IMR-90 (cell line): ENCODE measurements around the gene SYT6. TPM values are rescaled to one million over a fixed set of nuclear protein-coding genes. Genes with fewer than 3 reads are reported as not detected.

Experiments used
- ATAC-seq: fragments of 200-7000 bp; cut with Tn5 transposase; 2 replicates; pipeline ENCODE4 v1.9.1; 2020; ENCODE audit warnings: low read depth, mild to moderate bottlenecking, moderate library complexity
- BruUV-seq: library from RNA; stranded (reverse); fragments of 400-500 nt; replicated peaks from 2 replicates; lab custom pipeline; 2021; lab: Mats Ljungman, UMichigan
- CTCF ChIA-PET: fragments of 300-600 bp; formaldehyde crosslinking; extraction: SDS; loops from one replicate; lab custom pipeline; 2021; ENCODE audit warnings: antibody characterized with exemption; lab: Yijun Ruan, JAX
- POLR2A ChIA-PET: fragments of 300-600 bp; sonication (Branson Sonifier 250); formaldehyde crosslinking; loops from one replicate; lab custom pipeline; 2022; ENCODE audit warnings: antibody characterized with exemption; ENCODE audit not compliant: unreplicated experiment; lab: Charles Lee
- DNase-seq: peaks from one replicate; pipeline ENCODE4 v3.0.0; 2013
- H2AFZ ChIP-seq: replicated peaks from 2 replicates; pipeline ENCODE3; 2013; ENCODE audit warnings: low read length, mild to moderate bottlenecking; ENCODE audit not compliant: poor library complexity
- H2AK5ac ChIP-seq: 2 replicates; pipeline ENCODE4 v1.6.1; 2013; ENCODE audit warnings: low read depth, low read length, inconsistent platforms
- H2AK9ac ChIP-seq: replicated peaks from 2 replicates; pipeline ENCODE3; 2013; ENCODE audit warnings: mild to moderate bottlenecking, low read depth, low read length, moderate library complexity; ENCODE audit not compliant: poor library complexity
- H2BK120ac ChIP-seq: 2 replicates; pipeline ENCODE4 v1.6.1; 2013; ENCODE audit warnings: low read depth, low read length, inconsistent platforms
- H2BK15ac ChIP-seq: 3 replicates; pipeline ENCODE4 v1.6.1; 2013; ENCODE audit warnings: low read depth, low read length, inconsistent platforms
- H2BK20ac ChIP-seq: 2 replicates; pipeline ENCODE4 v1.6.1; 2013; ENCODE audit warnings: low read depth, mild to moderate bottlenecking, inconsistent platforms, low read length, moderate library complexity
- H2BK5ac ChIP-seq: 2 replicates; pipeline ENCODE4 v1.6.1; 2013; ENCODE audit warnings: mild to moderate bottlenecking, low read depth, low read length, inconsistent platforms; ENCODE audit not compliant: poor library complexity, severe bottlenecking
- H3K14ac ChIP-seq: replicated peaks from 2 replicates; pipeline ENCODE4 v1.6.1; 2013; ENCODE audit warnings: low read depth, low read length, inconsistent platforms
- H3K18ac ChIP-seq: 2 replicates; pipeline ENCODE4 v1.6.1; 2013; ENCODE audit warnings: low read depth, low read length, control low read depth
- H3K23ac ChIP-seq: 2 replicates; pipeline ENCODE4 v1.6.1; 2013; ENCODE audit warnings: low read depth, low read length, inconsistent platforms
- H3K27ac ChIP-seq: 2 replicates; pipeline ENCODE4 v1.5.1; 2013; ENCODE audit warnings: mild to moderate bottlenecking, control low read depth, low read length; ENCODE audit not compliant: insufficient read depth
- H3K27me3 ChIP-seq: 2 replicates; pipeline ENCODE4 v1.6.1; 2013; ENCODE audit warnings: low read length; ENCODE audit not compliant: control insufficient read depth, insufficient read depth
- H3K36me3 ChIP-seq: 2 replicates; pipeline ENCODE4 v1.6.1; 2013; ENCODE audit warnings: low read length, mixed read lengths; ENCODE audit not compliant: control insufficient read depth, insufficient read depth
- H3K4ac ChIP-seq: 2 replicates; pipeline ENCODE4 v1.6.1; 2013; ENCODE audit warnings: low read depth, low read length, inconsistent platforms
- H3K4me1 ChIP-seq: 2 replicates; pipeline ENCODE4 v1.6.1; 2013; ENCODE audit warnings: low read length, mixed read lengths; ENCODE audit not compliant: control insufficient read depth, insufficient read depth
- H3K4me2 ChIP-seq: 2 replicates; pipeline ENCODE4 v1.6.1; 2013; ENCODE audit warnings: low read depth, mild to moderate bottlenecking, control low read depth, low read length, moderate library complexity
- H3K4me3 ChIP-seq: 2 replicates; pipeline ENCODE4 v1.5.1; 2013; ENCODE audit warnings: low read depth, mild to moderate bottlenecking, control low read depth, low read length, moderate library complexity; ENCODE audit not compliant: insufficient read depth
- H3K56ac ChIP-seq: 2 replicates; pipeline ENCODE4 v1.6.1; 2013; ENCODE audit warnings: low read length, inconsistent platforms; ENCODE audit not compliant: insufficient read depth; ENCODE audit errors: extremely low read depth
- H3K79me1 ChIP-seq, 2 experiments: 2 replicates each; pipeline ENCODE4 v1.6.1; 2013; ENCODE audit warnings: low read length in 2 of 2, inconsistent platforms in 1 of 2, low read depth in 1 of 2
- H3K9ac ChIP-seq: 2 replicates; pipeline ENCODE4 v1.6.1; 2013; ENCODE audit warnings: low read depth, low read length, control low read depth
- H3K9me1 ChIP-seq: 2 replicates; pipeline ENCODE4 v1.6.1; 2013; ENCODE audit warnings: low read length, inconsistent platforms; ENCODE audit not compliant: insufficient read depth
- H3K9me3 ChIP-seq: 2 replicates; pipeline ENCODE4 v1.6.1; 2013; ENCODE audit warnings: low read length; ENCODE audit not compliant: control insufficient read depth, insufficient read depth
- H4K20me1 ChIP-seq: 2 replicates; pipeline ENCODE4 v1.6.1; 2013; ENCODE audit warnings: low read length, inconsistent platforms; ENCODE audit not compliant: insufficient read depth
- H4K5ac ChIP-seq: 2 replicates; pipeline ENCODE4 v1.6.1; 2013; ENCODE audit warnings: mild to moderate bottlenecking, low read depth, low read length, control low read depth
- H4K8ac ChIP-seq, 2 experiments: 2 replicates each; pipeline ENCODE4 v1.6.1; 2013; ENCODE audit warnings: low read depth in 2 of 2, low read length in 2 of 2, control low read depth in 1 of 2, inconsistent platforms in 1 of 2
- H4K91ac ChIP-seq: 2 replicates; pipeline ENCODE4 v1.6.1; 2013; ENCODE audit warnings: low read depth, low read length, inconsistent platforms; ENCODE audit not compliant: insufficient read depth
- BHLHE40 ChIP-seq: fragments of 150-350 bp; IDR thresholded peaks from 2 replicates; pipeline ENCODE4 v1.6.1; 2016; ENCODE audit warnings: mild to moderate bottlenecking, low read depth, low read length
- CEBPB ChIP-seq: IDR thresholded peaks from 2 replicates; pipeline ENCODE4 v1.6.1; 2012; ENCODE audit warnings: low read depth, low read length, improper control_type of control experiment
- ELK1 ChIP-seq: fragments of 150-350 bp; IDR thresholded peaks from 2 replicates; pipeline ENCODE4 v1.6.1; 2016; ENCODE audit warnings: low read depth, mild to moderate bottlenecking, low read length, moderate library complexity, borderline replicate concordance
- FOS ChIP-seq: fragments of 150-350 bp; IDR thresholded peaks from 2 replicates; pipeline ENCODE4 v1.6.1; 2016; ENCODE audit warnings: low read depth, low read length
- MAFK ChIP-seq: IDR thresholded peaks from 2 replicates; pipeline ENCODE4 v1.6.1; 2012; ENCODE audit warnings: low read depth, low read length, improper control_type of control experiment
- MXI1 ChIP-seq: IDR thresholded peaks from 2 replicates; pipeline ENCODE4 v1.6.1; 2012; ENCODE audit warnings: low read depth, mild to moderate bottlenecking, low read length, moderate library complexity, borderline replicate concordance
- NFE2L2 ChIP-seq: fragments of 150-350 bp; IDR thresholded peaks from 2 replicates; pipeline ENCODE4 v1.6.1; 2016; ENCODE audit warnings: low read depth, mild to moderate bottlenecking, low read length
- POLR2A ChIP-seq: IDR thresholded peaks from 2 replicates; pipeline ENCODE4 v1.6.1; 2012; ENCODE audit warnings: mild to moderate bottlenecking, low read depth, low read length
- SMC3 ChIP-seq: fragments of 150-350 bp; IDR thresholded peaks from 2 replicates; pipeline ENCODE4 v1.6.1; 2016; ENCODE audit warnings: low read depth, mild to moderate bottlenecking, antibody characterized with exemption, low read length, moderate library complexity
- dilution Hi-C: fragments of 300-500 bp; cut with HindIII; formaldehyde crosslinking; loops from one replicate; pipeline ENCODE4 v1.14.3; 2018; ENCODE audit warnings: low sequenced_read_pairs; ENCODE audit not compliant: unreplicated experiment
- in situ Hi-C: fragments of 300-500 bp; cut with MboI; formaldehyde crosslinking; loops from 3 replicates; pipeline ENCODE4 v1.14.3; 2019; ENCODE audit warnings: low sequenced_read_pairs, inconsistent platforms, mixed read lengths
- intact Hi-C: fragments of 100-400 bp; cut with micrococcal nuclease; formaldehyde crosslinking; loops from 2 replicates; pipeline ENCODE4 v1.10.0; 2022
- polyA plus RNA-seq, 3 experiments: library from polyadenylated mRNA; depleted of rRNA; stranded (reverse); fragments of >200 nt; gene quantifications; 2 replicates each; pipeline ENCODE4 v1.2.3, GENCODE V29; 2012; ENCODE audit warnings: low replicate concordance in 1 of 3
- total RNA-seq: library from RNA; depleted of rRNA; stranded (reverse); fragments of >200 nt; gene quantifications from 2 replicates; pipeline ENCODE4 v1.2.3, GENCODE V29; 2012

Gene SYT6
- total and polyA plus RNA-seq, 2 of the 4 experiments (the other 2 are of a cell fraction) = not detected

DNA sequence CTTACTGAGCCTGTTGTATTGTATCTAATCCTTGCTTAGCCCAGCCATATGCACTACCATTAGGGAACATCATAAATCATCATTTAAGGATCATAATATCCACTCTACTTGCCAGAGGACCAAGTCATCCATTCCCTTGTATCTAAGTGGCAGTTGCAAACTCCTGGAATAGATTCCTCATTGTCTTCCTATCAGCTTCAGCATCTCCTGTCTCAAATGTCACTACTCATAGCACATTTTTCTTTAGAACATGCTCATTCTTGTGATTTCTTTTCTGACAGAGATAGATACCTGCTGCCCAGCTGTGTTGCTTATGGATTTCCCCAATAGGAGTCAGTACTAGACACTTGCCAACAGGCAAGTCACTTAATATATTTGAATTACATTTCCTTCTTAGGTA is 90.1 kb downstream of the SYT6 start:
- Histone ChIP-seq H3K56ac (no peak overlapping the region), H3K9me1 (no peaks in the 10 kb centered on the region), H3K27me3 (no peaks in the 10 kb centered on the region; the same call in 1 of the 2 replicates), H3K23ac (no peak overlapping the region), H3K18ac (no peak overlapping the region), H2BK5ac (no peak overlapping the region), H3K4me2 (no peak overlapping the region), H3K79me1 (no peaks in the 10 kb centered on the region), H3K4me3 (no peak overlapping the region), H3K4me1 (no peaks in the 10 kb centered on the region), H4K91ac (no peak overlapping the region), H4K8ac (no peak overlapping the region), H2BK15ac (no peak overlapping the region), H3K9ac (no peak overlapping the region), H4K20me1 (no peaks in the 10 kb centered on the region), H3K14ac (no peak overlapping the region), H2BK20ac (no peak overlapping the region), H4K5ac (no peak overlapping the region), H2AK9ac (no peak overlapping the region), H2AFZ (no peak overlapping the region), H2AK5ac (no peak overlapping the region), H2BK120ac (no peak overlapping the region), H3K36me3 (no peaks in the 10 kb centered on the region), H3K4ac (no peak overlapping the region), H3K9me3 (0 out of 2 replicates have a peak, but pooled peaks cover 2% of the 10 kb centered on the region), H3K27ac (no peak overlapping the region)
- TF ChIP-seq FOS (no peak), POLR2A (no peak), CEBPB (no peak), NFE2L2 (no peak), ELK1 (no peak), MAFK (no peak), BHLHE40 (no peak), SMC3 (no peak), MXI1 (no peak)
- dilution Hi-C loops = no loop called here
- no peak for ATAC-seq
- DNase-seq = no peak
- CTCF ChIA-PET = interaction anchor here (0.6 kb wide), 1 partner anchor 57 kb away, joined by 3 read pairs; no protein-coding TSS in a partner anchor
- BruUV-seq = no TSS peak
- intact Hi-C loops = no loop called here
- in situ Hi-C loops = no loop called here
- POLR2A ChIA-PET = no interaction called here
